OCI-LY7 (cell line): ENCODE data around the gene KCNQ1. TPM values are rescaled to one million over a fixed set of nuclear protein-coding genes. Genes with fewer than 3 reads are reported as not detected.
"Not testable (repeated sequence)": the region's sequence is repeated elsewhere in the genome, so short reads cannot be mapped to it uniquely, and the experiment has no call there.

Experiments
- BruUV-seq: library from RNA; stranded (reverse); fragments of 400-500 nt; replicated peaks from 2 replicates; lab custom pipeline; 2021; lab: Mats Ljungman, UMichigan
- CTCF ChIA-PET: fragments of 300-600 bp; sonication (Branson Sonifier 250); formaldehyde crosslinking; loops from one replicate; lab custom pipeline; 2022; ENCODE audit warnings: antibody characterized with exemption; ENCODE audit not compliant: unreplicated experiment; lab: Charles Lee
- POLR2A ChIA-PET: fragments of 300-600 bp; sonication (Branson Sonifier 250); formaldehyde crosslinking; loops from one replicate; lab custom pipeline; 2022; ENCODE audit warnings: antibody characterized with exemption; lab: Charles Lee
- DNase-seq: peaks from one replicate; pipeline ENCODE4 v3.0.0-alpha.2; 2015; ENCODE audit warnings: low spot score
- H2AFZ ChIP-seq: fragments of 200-600 bp; sonication (generic), shearing (Covaris generic); 2 replicates; pipeline ENCODE4 v1.6.1; 2014; ENCODE audit warnings: mild to moderate bottlenecking, antibody characterized with exemption, low read length, moderate library complexity
- H3K27ac ChIP-seq: fragments of 200-600 bp; sonication (generic); 2 replicates; pipeline ENCODE4 v1.5.1; 2014; ENCODE audit warnings: mixed run types, low read depth, mild to moderate bottlenecking, moderate library complexity, low read length, inconsistent platforms; ENCODE audit not compliant: poor library complexity, severe bottlenecking
- H3K36me3 ChIP-seq: fragments of 200-600 bp; sonication (generic); 2 replicates; pipeline ENCODE4 v1.6.1; 2014; ENCODE audit warnings: mild to moderate bottlenecking, antibody characterized with exemption, low read length, moderate library complexity, mixed read lengths; ENCODE audit not compliant: insufficient read depth
- H3K4me1 ChIP-seq: fragments of 200-600 bp; sonication (generic); 2 replicates; pipeline ENCODE4 v1.5.1; 2014; ENCODE audit warnings: mild to moderate bottlenecking, low read length; ENCODE audit not compliant: insufficient read depth, poor library complexity, severe bottlenecking
- H3K4me2 ChIP-seq: fragments of 200-600 bp; sonication (generic); 2 replicates; pipeline ENCODE4 v1.6.1; 2014; ENCODE audit warnings: mild to moderate bottlenecking, low read length
- H3K4me3 ChIP-seq: fragments of 200-600 bp; sonication (generic); 2 replicates; pipeline ENCODE4 v1.5.1; 2014; ENCODE audit warnings: mild to moderate bottlenecking, low read depth, low read length; ENCODE audit not compliant: poor library complexity, severe bottlenecking
- H3K79me2 ChIP-seq: fragments of 200-600 bp; sonication (generic); 2 replicates; pipeline ENCODE4 v1.6.1; 2016; ENCODE audit warnings: low read depth, mild to moderate bottlenecking, low read length, moderate library complexity, mixed read lengths; ENCODE audit not compliant: insufficient read depth
- H3K9me2 ChIP-seq: fragments of 200-600 bp; sonication (generic); 2 replicates; pipeline ENCODE4 v1.6.1; 2016; ENCODE audit warnings: mild to moderate bottlenecking, low read length, mixed read lengths; ENCODE audit not compliant: insufficient read depth
- H3K9me3 ChIP-seq: fragments of 200-600 bp; sonication (generic); 2 replicates; pipeline ENCODE4 v1.6.1; 2014; ENCODE audit warnings: mild to moderate bottlenecking, mixed run types, low read length, mixed read lengths
- H4K20me1 ChIP-seq: fragments of 200-600 bp; sonication (generic); 2 replicates; pipeline ENCODE4 v1.6.1; 2014; ENCODE audit warnings: mild to moderate bottlenecking, antibody characterized with exemption, low read length, moderate library complexity, mixed read lengths; ENCODE audit not compliant: insufficient read depth
- EZH2phosphoT487 ChIP-seq: fragments of 200-600 bp; sonication (generic); IDR thresholded peaks from 2 replicates; pipeline ENCODE4 v1.6.1; 2018; ENCODE audit warnings: low read depth, borderline replicate concordance, mild to moderate bottlenecking, mixed run types, antibody characterized with exemption, low read length, moderate library complexity, mixed read lengths
- intact Hi-C: fragments of 100-400 bp; cut with micrococcal nuclease; formaldehyde crosslinking; loops from one replicate; pipeline ENCODE4 v1.10.0; 2022; ENCODE audit not compliant: unreplicated experiment
- total RNA-seq, 2 experiments: library from RNA; depleted of rRNA in 1 of 2; stranded (reverse); fragments of >200 nt in 1 of 2; shearing (Covaris generic) in 1 of 2; gene quantifications; 2 replicates each; pipeline ENCODE4 v1.2.3, GENCODE V29; 2014 to 2022
- TF ChIP-seq, protein P1 (sequence below): fragments of 200-600 bp; sonication (generic); conservative IDR thresholded peaks from 2 replicates; pipeline ENCODE4 v1.5.1; 2014; ENCODE audit warnings: mild to moderate bottlenecking, antibody characterized with exemption, low read length, moderate library complexity, mixed read lengths

Gene KCNQ1
- total RNA-seq, 2 experiments from 2014 or later = 0.22 to 1.3 TPM

DNA sequence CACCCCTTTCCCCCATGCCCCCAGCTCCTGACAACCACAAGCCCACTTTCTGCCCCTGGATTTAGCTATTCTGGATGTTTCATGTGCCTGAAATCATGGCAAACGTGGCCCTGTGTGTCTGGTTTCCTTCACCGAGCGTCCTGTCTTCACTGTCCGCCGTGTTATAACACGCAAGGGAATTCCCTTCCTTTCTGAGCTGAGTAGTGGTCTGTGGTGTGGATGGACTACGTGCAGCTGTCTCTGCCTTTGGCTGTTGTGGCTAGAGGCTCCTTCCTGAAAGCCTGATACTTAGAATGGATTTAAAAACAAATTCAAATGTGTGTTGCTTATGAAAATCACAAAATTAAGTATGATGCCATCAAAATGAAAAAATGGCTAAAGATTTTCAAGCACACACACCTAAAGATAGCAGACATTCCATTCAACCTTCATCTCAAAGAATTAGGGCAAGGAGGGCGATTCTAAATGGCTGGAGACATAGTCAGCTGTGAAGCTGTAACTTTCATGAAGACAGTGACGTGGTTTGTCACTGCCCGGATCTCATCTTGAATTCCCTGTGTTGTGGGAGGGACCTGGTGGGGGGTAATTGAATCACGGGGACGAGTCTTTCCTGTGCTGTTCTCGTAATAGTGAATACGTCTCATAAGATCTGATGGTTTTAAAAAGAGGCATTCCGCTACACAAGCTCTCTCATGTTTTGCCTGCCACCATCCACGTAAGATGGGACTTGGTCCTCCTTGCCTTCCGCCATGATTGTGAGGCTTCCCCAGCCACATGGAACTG is 30.5 kb downstream of the KCNQ1 start:
- Histone ChIP-seq H3K4me2 (no peak overlapping the region), H3K79me2 (no peaks in the 10 kb centered on the region)
- intact Hi-C loops = no loop called here

DNA sequence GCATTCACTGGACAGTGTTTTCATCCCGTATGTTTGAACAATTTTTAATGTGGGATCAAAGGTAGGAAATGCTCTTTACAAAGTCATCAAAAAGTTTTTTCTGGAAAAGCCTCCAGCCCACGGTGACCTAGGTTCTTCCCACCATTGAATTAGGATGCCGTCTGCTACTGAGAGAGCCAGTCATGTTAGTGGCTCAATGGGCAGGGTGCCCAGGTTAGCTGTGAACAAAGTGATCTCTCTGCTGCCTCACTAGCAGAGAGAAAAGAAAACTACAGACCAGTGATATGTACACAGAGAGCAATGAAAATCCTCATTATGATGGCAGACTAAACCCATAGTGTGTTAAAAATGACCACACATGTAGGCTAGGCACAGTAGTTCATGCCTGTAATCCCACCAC is 32.4 kb downstream of the KCNQ1 start:
- Histone ChIP-seq H3K4me2 (no peak overlapping the region), H3K4me1 (no peaks in the 10 kb centered on the region), H3K27ac (no peak overlapping the region), H2AFZ (no peak overlapping the region), H3K4me3 (no peak overlapping the region), H4K20me1 (no peaks in the 10 kb centered on the region), H3K9me3 (no peaks in the 10 kb centered on the region), H3K79me2 (no peaks in the 10 kb centered on the region), H3K36me3 (no peaks in the 10 kb centered on the region), H3K9me2 (no peaks in the 10 kb centered on the region)
- CTCF ChIA-PET = no interaction called here
- DNase-seq = no peak
- no peak for TF ChIP-seq EZH2phosphoT487
- TF ChIP-seq, protein P1, sequence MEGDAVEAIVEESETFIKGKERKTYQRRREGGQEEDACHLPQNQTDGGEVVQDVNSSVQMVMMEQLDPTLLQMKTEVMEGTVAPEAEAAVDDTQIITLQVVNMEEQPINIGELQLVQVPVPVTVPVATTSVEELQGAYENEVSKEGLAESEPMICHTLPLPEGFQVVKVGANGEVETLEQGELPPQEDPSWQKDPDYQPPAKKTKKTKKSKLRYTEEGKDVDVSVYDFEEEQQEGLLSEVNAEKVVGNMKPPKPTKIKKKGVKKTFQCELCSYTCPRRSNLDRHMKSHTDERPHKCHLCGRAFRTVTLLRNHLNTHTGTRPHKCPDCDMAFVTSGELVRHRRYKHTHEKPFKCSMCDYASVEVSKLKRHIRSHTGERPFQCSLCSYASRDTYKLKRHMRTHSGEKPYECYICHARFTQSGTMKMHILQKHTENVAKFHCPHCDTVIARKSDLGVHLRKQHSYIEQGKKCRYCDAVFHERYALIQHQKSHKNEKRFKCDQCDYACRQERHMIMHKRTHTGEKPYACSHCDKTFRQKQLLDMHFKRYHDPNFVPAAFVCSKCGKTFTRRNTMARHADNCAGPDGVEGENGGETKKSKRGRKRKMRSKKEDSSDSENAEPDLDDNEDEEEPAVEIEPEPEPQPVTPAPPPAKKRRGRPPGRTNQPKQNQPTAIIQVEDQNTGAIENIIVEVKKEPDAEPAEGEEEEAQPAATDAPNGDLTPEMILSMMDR = no peak
- POLR2A ChIA-PET = no interaction called here
- BruUV-seq = no TSS peak
- intact Hi-C loops = no loop called here

More for the DNA sequence above, 30.5 kb downstream of the KCNQ1 start:
- ChIA-PET CTCF (no interaction called here), POLR2A (no interaction called here)
- H3K4me1 ChIP-seq = no peaks in the 10 kb centered on the region
- H3K4me3 ChIP-seq = no peak overlapping the region
- no peak for TF ChIP-seq EZH2phosphoT487
- TF ChIP-seq, protein P1 = no peak
- H3K36me3 ChIP-seq = no peaks in the 10 kb centered on the region
- no TSS peak for BruUV-seq
- H2AFZ ChIP-seq = no peak overlapping the region
- no peak for DNase-seq
- H4K20me1 ChIP-seq = no peaks in the 10 kb centered on the region
- H3K27ac ChIP-seq = no peak overlapping the region
- H3K9me2 ChIP-seq = no peaks in the 10 kb centered on the region
- no peaks in the 10 kb centered on the region for H3K9me3 ChIP-seq

DNA sequence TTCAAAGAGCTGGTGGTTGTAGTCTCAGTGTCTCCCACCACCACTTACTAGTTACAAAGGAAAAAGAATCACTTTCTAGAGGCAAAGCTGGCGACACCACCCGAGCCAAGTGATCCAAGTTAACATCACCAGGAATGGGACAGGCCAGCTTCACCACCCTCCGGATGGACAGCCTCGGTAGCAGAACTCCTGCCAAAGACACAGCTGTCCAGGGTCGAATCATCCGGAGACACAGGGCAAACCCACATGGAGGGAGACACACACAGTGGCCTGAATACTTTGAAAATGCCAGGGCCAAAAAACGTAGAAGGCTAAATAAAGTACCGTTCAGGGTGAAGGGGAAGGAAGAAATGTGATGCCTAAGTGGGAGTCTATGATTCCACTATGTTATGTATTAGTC is 33.1 kb downstream of the KCNQ1 start:
- intact Hi-C loops = no loop called here
- Histone ChIP-seq H3K4me1 (no peaks in the 10 kb centered on the region), H3K9me3 (no peaks in the 10 kb centered on the region), H4K20me1 (no peaks in the 10 kb centered on the region), H3K27ac (no peak overlapping the region), H2AFZ (no peak overlapping the region), H3K4me3 (no peak overlapping the region), H3K36me3 (no peaks in the 10 kb centered on the region), H3K4me2 (no peak overlapping the region), H3K79me2 (no peaks in the 10 kb centered on the region), H3K9me2 (no peaks in the 10 kb centered on the region)
- TF ChIP-seq, protein P1 = no peak
- TF ChIP-seq EZH2phosphoT487 = no peak
- DNase-seq = no peak
- BruUV-seq = no TSS peak
- CTCF ChIA-PET = no interaction called here
- POLR2A ChIA-PET = interaction anchor here (0.6 kb wide), 1 partner anchor 236 kb away, joined by 3 read pairs; no protein-coding TSS in a partner anchor

DNA sequence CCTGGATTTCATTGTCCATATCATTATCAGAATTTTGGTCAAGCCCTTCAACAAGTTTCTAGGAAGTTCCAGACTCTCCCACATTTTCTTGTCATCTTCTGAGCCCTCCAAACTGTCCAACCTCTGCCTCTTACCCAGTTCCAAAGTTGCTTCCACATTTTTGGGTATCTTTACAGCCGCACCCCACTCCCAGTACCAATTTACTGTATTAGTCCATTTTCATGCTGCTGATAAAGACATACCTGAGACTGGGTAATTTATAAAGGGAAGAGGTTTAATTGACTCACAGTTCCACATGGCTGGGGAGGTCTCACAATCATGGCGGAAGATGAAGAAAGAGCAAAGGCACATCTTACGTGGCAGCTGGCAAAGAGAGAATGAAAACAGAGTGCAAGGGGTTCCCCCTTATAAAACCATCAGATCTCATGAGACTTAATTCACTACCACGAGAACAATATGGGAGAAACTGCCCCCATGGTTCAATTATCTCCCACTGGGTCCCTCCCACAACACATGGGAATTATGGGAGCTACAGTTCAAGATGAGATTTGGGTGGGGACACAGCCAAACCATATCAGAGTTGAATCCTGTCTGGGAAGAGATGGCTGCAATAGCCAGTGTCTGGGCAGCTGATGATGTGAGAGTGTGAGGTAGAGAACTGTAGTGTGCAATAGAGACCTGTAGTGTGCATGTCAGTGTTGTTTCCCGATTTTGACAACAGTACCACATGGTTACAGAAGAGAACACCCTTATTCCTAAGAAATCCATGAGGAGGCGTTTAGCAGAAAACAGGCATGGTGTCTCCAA is 35.5 kb downstream of the KCNQ1 start:
- H3K4me3 ChIP-seq, CTCF ChIA-PET, H3K9me3 ChIP-seq, H2AFZ ChIP-seq, H3K36me3 ChIP-seq, H3K27ac ChIP-seq, H3K4me2 ChIP-seq, H3K79me2 ChIP-seq, BruUV-seq, H4K20me1 ChIP-seq, H3K9me2 ChIP-seq, H3K4me1 ChIP-seq, POLR2A ChIA-PET, intact Hi-C loops, DNase-seq: not testable (repeated sequence)
